Measurements from ENCODE around the gene TSPYL4. TPM values are rescaled to one million over a fixed set of nuclear protein-coding genes. Genes with fewer than 3 reads are reported as not detected.

TSPYL4 gene
- total RNA-seq, 1 donor from 2014 or later = 25.8 TPM

- H3K27ac Mint-ChIP-seq (ENCODE audit: unreplicated experiment) = peak overlapping the region; percentile 89
- no peaks in the 10 kb centered on the region for H3K27me3 ChIP-seq (ENCODE audit: insufficient read depth, low read length)
- H3K79me2 ChIP-seq (ENCODE audit: insufficient read depth, low read length) = no peaks in the 10 kb centered on the region
- TF ChIP-seq CTCF (IDR thresholded peaks at IDR 0.05; ENCODE audit: insufficient read depth, low read depth, low read length) (no peak), EZH2 (IDR thresholded peaks at IDR 0.05; ENCODE audit: insufficient read depth, low read length) (no peak)
- H3K4me3 Mint-ChIP-seq (ENCODE audit: unreplicated experiment) = no peak overlapping the region
- peak overlapping the region; percentile 29 for H3K27ac ChIP-seq (ENCODE audit: low read depth, low read length)
- no peaks in the 10 kb centered on the region for H3K36me3 Mint-ChIP-seq (ENCODE audit: low read depth, unreplicated experiment)
- H3K9me3 ChIP-seq (ENCODE audit: insufficient read depth, low read depth, low read length) = no peaks in the 10 kb centered on the region
- no peak overlapping the region for H3K4me3 ChIP-seq (ENCODE audit: insufficient read depth, low read depth, low read length)
- H2AFZ ChIP-seq (ENCODE audit: low read depth, low read length) = no peak overlapping the region
- peaks cover 9% of the 10 kb centered on the region for H3K4me1 ChIP-seq (ENCODE audit: insufficient read depth, low read length)
- H3K4me1 Mint-ChIP-seq (ENCODE audit: low read depth, unreplicated experiment) = peaks cover 22% of the 10 kb centered on the region
- H3K36me3 ChIP-seq (ENCODE audit: insufficient read depth, low read length) = no peaks in the 10 kb centered on the region
- peak overlapping the region; percentile 4 for H3K9ac ChIP-seq (ENCODE audit: low read length)
- peak; percentile 79 for DNase-seq (ENCODE audit: low read depth)
- no peaks in the 10 kb centered on the region for H3K27me3 Mint-ChIP-seq (ENCODE audit: low read depth, unreplicated experiment)
- no peaks in the 10 kb centered on the region for H3K9me3 Mint-ChIP-seq (ENCODE audit: unreplicated experiment)
- H4K20me1 ChIP-seq (ENCODE audit: insufficient read depth, low read length) = no peaks in the 10 kb centered on the region
- H3K4me2 ChIP-seq (ENCODE audit: low read length) = peak overlapping the region; percentile 57
- FAIRE-seq = peak; percentile 34
Observed at GRCh38 chr6:116210750-116211425, 43.0 kb downstream of the TSPYL4 start.

GRCh38 chr6:116210316-116210715 lies 43.6 kb downstream of the TSPYL4 start:
- no peak overlapping the region for H2AFZ ChIP-seq (ENCODE audit: low read depth, low read length)
- Mint-ChIP-seq H3K36me3 (ENCODE audit: low read depth, unreplicated experiment) (no peaks in the 10 kb centered on the region), H3K4me3 (ENCODE audit: unreplicated experiment) (no peak overlapping the region), H3K27me3 (ENCODE audit: low read depth, unreplicated experiment) (no peaks in the 10 kb centered on the region), H3K4me1 (ENCODE audit: low read depth, unreplicated experiment) (peaks cover 28% of the 10 kb centered on the region), H3K27ac (ENCODE audit: unreplicated experiment) (no peak overlapping the region), H3K9me3 (ENCODE audit: unreplicated experiment) (no peaks in the 10 kb centered on the region)
- no peaks in the 10 kb centered on the region for H4K20me1 ChIP-seq (ENCODE audit: insufficient read depth, low read length)
- H3K9me3 ChIP-seq (ENCODE audit: insufficient read depth, low read depth, low read length) = no peaks in the 10 kb centered on the region
- no peaks in the 10 kb centered on the region for H3K79me2 ChIP-seq (ENCODE audit: insufficient read depth, low read length)
- H3K4me3 ChIP-seq (ENCODE audit: insufficient read depth, low read depth, low read length) = no peak overlapping the region
- no peak for TF ChIP-seq CTCF (IDR thresholded peaks at IDR 0.05; ENCODE audit: insufficient read depth, low read depth, low read length)
- no peak for TF ChIP-seq EZH2 (IDR thresholded peaks at IDR 0.05; ENCODE audit: insufficient read depth, low read length)
- no peaks in the 10 kb centered on the region for H3K27me3 ChIP-seq (ENCODE audit: insufficient read depth, low read length)
- FAIRE-seq (no peak), DNase-seq (ENCODE audit: low read depth) (no peak)
- H3K27ac ChIP-seq (ENCODE audit: low read depth, low read length) = no peak overlapping the region
- peaks cover 9% of the 10 kb centered on the region for H3K4me1 ChIP-seq (ENCODE audit: insufficient read depth, low read length)
- H3K9ac ChIP-seq (ENCODE audit: low read length) = no peak overlapping the region
- no peaks in the 10 kb centered on the region for H3K36me3 ChIP-seq (ENCODE audit: insufficient read depth, low read length)
- H3K4me2 ChIP-seq (ENCODE audit: low read length) = no peak overlapping the region

GRCh38 chr6:116208056-116208785 lies 45.7 kb downstream of the TSPYL4 start:
- Histone ChIP-seq H3K4me3 (ENCODE audit: insufficient read depth, low read depth, low read length) (no peak overlapping the region), H3K4me1 (ENCODE audit: insufficient read depth, low read length) (peaks cover 9% of the 10 kb centered on the region), H3K27ac (ENCODE audit: low read depth, low read length) (no peak overlapping the region), H4K20me1 (ENCODE audit: insufficient read depth, low read length) (no peaks in the 10 kb centered on the region), H3K79me2 (ENCODE audit: insufficient read depth, low read length) (no peaks in the 10 kb centered on the region), H3K36me3 (ENCODE audit: insufficient read depth, low read length) (no peaks in the 10 kb centered on the region), H3K9me3 (ENCODE audit: insufficient read depth, low read depth, low read length) (no peaks in the 10 kb centered on the region), H2AFZ (ENCODE audit: low read depth, low read length) (no peak overlapping the region), H3K27me3 (ENCODE audit: insufficient read depth, low read length) (no peaks in the 10 kb centered on the region), H3K9ac (ENCODE audit: low read length) (no peak overlapping the region), H3K4me2 (ENCODE audit: low read length) (no peak overlapping the region)
- DNase-seq (ENCODE audit: low read depth) (no peak), FAIRE-seq (no peak)
- H3K4me1 Mint-ChIP-seq (ENCODE audit: low read depth, unreplicated experiment) = peaks cover 40% of the 10 kb centered on the region
- H3K27ac Mint-ChIP-seq (ENCODE audit: unreplicated experiment) = no peak overlapping the region
- no peak overlapping the region for H3K4me3 Mint-ChIP-seq (ENCODE audit: unreplicated experiment)
- no peaks in the 10 kb centered on the region for H3K27me3 Mint-ChIP-seq (ENCODE audit: low read depth, unreplicated experiment)
- H3K36me3 Mint-ChIP-seq (ENCODE audit: low read depth, unreplicated experiment) = no peaks in the 10 kb centered on the region
- TF ChIP-seq EZH2 (IDR thresholded peaks at IDR 0.05; ENCODE audit: insufficient read depth, low read length) (no peak), CTCF (IDR thresholded peaks at IDR 0.05; ENCODE audit: insufficient read depth, low read depth, low read length) (no peak)
- H3K9me3 Mint-ChIP-seq (ENCODE audit: unreplicated experiment) = no peaks in the 10 kb centered on the region
